Measurements from ENCODE around the gene PPP4R1.

DNA sequence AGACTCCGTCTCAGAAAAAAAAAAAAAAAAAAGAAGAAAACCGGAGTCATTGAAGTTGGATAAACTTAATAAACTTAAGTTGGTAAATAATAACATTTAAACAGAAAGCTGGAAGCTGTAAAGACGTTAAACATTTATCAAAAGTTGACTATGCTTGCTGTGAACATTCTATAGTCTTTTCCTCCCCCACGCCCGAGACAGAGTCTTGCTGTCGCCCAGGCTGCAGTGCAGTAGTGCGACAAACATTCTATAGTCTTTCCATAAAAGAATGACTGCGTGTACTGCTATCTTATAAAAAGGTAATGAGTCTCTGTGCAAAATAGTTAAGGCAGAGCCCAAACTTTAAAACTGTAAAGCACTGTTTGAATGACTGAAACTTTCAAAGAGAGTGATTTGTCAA is 45.2 kb downstream of the PPP4R1 start:
- TF ChIP-seq, protein P1, sequence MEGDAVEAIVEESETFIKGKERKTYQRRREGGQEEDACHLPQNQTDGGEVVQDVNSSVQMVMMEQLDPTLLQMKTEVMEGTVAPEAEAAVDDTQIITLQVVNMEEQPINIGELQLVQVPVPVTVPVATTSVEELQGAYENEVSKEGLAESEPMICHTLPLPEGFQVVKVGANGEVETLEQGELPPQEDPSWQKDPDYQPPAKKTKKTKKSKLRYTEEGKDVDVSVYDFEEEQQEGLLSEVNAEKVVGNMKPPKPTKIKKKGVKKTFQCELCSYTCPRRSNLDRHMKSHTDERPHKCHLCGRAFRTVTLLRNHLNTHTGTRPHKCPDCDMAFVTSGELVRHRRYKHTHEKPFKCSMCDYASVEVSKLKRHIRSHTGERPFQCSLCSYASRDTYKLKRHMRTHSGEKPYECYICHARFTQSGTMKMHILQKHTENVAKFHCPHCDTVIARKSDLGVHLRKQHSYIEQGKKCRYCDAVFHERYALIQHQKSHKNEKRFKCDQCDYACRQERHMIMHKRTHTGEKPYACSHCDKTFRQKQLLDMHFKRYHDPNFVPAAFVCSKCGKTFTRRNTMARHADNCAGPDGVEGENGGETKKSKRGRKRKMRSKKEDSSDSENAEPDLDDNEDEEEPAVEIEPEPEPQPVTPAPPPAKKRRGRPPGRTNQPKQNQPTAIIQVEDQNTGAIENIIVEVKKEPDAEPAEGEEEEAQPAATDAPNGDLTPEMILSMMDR (IDR thresholded peaks at IDR 0.05) = no peak
- TF ChIP-seq POLR2A (IDR thresholded peaks at IDR 0.05) = no peak
